ENCODE measurements around the gene TMTC4. TPM values are rescaled to one million over a fixed set of nuclear protein-coding genes. Genes with fewer than 3 reads are reported as not detected.
A peak's percentile ranks its signal among the peaks of the same experiment; 100 is the strongest.

The TMTC4 gene
- total RNA-seq, 3 donors from 2014 or later, result 17.2 to 23.3 (median 17.8) TPM

DNA sequence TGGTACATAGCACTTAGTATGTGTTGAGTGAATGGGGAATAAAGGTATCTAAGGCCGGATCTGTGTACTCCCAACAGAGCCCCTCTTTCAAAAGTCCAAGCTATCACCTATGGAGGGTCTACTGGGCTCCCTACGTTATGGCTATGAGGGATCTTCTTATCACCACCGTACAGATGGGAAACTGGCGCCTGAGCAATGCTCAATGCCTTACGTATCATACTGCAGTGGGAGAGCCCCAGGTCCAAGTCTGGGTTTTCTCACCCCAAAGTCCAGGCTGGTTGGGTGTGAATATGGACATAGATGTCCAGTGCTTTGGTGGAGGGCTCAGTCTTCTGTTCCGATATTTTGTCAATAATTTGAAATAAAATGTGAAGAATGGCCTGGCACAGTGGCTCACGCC is 72.9 kb downstream of the TMTC4 start:
- H3K4me3 ChIP-seq, result no peak overlapping the region
- H3K9me3 ChIP-seq, result no peaks in the 10 kb centered on the region
- DNase-seq (no peak), ATAC-seq (no peak)
- no peaks in the 10 kb centered on the region for H3K36me3 ChIP-seq (ENCODE audit: low read depth)
- intact Hi-C loops (cut with DNase I, micrococcal nuclease), result no loop called here
- TF ChIP-seq, protein P1, sequence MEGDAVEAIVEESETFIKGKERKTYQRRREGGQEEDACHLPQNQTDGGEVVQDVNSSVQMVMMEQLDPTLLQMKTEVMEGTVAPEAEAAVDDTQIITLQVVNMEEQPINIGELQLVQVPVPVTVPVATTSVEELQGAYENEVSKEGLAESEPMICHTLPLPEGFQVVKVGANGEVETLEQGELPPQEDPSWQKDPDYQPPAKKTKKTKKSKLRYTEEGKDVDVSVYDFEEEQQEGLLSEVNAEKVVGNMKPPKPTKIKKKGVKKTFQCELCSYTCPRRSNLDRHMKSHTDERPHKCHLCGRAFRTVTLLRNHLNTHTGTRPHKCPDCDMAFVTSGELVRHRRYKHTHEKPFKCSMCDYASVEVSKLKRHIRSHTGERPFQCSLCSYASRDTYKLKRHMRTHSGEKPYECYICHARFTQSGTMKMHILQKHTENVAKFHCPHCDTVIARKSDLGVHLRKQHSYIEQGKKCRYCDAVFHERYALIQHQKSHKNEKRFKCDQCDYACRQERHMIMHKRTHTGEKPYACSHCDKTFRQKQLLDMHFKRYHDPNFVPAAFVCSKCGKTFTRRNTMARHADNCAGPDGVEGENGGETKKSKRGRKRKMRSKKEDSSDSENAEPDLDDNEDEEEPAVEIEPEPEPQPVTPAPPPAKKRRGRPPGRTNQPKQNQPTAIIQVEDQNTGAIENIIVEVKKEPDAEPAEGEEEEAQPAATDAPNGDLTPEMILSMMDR (IDR thresholded peaks at IDR 0.05), result no peak
- H3K4me1 ChIP-seq (ENCODE audit: low read depth), result no peaks in the 10 kb centered on the region

DNA sequence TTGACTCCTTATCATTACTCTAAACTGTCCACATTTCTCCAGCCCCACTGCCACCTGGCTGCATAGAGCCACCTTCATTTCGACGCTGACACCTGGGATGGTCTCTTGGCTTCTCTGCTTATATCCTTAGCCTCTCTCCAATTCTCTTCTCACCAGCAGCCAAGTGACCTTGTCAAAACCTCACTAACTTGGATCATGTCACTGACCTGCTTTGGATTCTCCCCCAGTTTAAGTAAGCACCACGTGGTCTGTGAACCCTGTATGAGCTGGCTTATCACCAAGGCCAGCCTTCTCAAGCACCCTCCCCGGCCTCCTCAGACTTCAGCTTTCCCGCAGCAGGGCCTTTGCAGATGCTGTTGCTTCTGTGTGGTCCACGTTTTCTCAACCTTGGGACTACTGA is 73.7 kb downstream of the TMTC4 start:
- H3K9me3 ChIP-seq, result no peaks in the 10 kb centered on the region
- no peak overlapping the region for H3K4me3 ChIP-seq
- H3K4me1 ChIP-seq (ENCODE audit: low read depth), result no peaks in the 10 kb centered on the region
- intact Hi-C loops (cut with DNase I, micrococcal nuclease), result no loop called here
- TF ChIP-seq, protein P1 (IDR thresholded peaks at IDR 0.05), result no peak
- ATAC-seq (no peak), DNase-seq (no peak)
- no peaks in the 10 kb centered on the region for H3K36me3 ChIP-seq (ENCODE audit: low read depth)

DNA sequence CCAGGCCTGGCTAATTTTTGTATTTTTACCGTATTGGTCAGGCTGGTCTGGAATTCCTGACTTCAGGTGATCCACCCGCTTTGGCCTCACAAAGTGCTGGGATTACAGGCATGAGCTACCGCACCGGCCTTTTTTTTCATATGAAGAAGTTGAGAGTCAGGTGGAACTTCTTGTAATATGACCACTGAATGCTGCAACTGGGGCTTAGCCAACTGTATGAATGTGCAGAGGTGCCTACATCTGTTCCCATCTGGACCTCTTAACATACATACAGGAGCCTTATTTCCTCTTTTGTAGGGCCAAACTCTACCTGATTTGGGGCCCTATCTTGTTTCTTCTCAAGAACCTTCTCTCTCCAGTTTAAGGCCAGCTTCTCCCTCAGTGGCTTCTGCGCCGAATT is 74.1 kb downstream of the TMTC4 start:
- intact Hi-C loops (cut with DNase I, micrococcal nuclease), result no loop called here
- ATAC-seq (no peak), DNase-seq (no peak)
- Histone ChIP-seq H3K9me3 (no peaks in the 10 kb centered on the region), H3K4me3 (no peak overlapping the region), H3K4me1 (ENCODE audit: low read depth) (no peaks in the 10 kb centered on the region), H3K36me3 (ENCODE audit: low read depth) (no peaks in the 10 kb centered on the region)
- TF ChIP-seq, protein P1 (IDR thresholded peaks at IDR 0.05), result no peak

DNA sequence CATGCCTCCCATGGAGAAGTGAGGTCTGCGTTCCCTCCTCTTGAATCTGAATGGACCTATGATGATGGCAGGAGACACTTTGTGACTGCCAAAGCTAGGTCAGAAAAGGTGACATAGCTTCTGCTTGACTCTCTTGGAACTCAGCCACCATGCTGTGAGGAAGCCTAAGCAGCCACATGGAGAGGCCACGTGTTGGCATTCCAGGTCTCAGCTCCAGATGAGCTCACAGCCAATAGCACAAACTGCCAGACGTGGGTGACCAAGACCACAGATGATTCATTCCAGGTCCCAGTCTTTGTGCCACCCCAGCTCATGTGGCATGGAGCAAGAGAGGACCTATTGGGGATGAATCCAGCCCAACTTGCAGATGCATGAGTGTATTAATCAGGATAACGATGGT is 77.3 kb downstream of the TMTC4 start:
- Histone ChIP-seq H3K4me1 (ENCODE audit: low read depth) (no peaks in the 10 kb centered on the region), H3K4me3 (no peak overlapping the region), H3K9me3 (no peaks in the 10 kb centered on the region), H3K36me3 (ENCODE audit: low read depth) (no peaks in the 10 kb centered on the region)
- DNase-seq, result no peak
- ATAC-seq, result no peak
- TF ChIP-seq, protein P1 (IDR thresholded peaks at IDR 0.05), result no peak
- intact Hi-C loops (cut with DNase I, micrococcal nuclease), result no loop called here

DNA sequence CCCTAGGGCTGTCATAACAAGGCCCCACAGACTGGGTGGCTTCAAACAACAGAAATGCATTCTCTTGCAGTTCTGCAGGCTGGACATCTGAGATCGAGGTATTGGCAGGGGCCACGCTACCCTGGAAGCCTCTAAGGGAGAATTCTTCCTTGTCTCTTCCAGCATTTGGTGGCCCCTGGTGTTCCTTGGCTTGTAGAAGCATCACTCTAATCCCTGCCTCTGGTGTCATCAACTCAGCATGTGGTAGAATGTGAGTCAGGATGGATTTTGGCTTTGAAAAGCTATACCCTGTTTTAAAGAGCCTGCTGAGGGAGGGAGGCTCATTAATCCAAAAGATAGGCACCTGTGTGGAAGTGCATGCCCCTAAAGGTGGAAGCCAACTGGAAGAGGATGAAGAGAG is 78.1 kb downstream of the TMTC4 start:
- Histone ChIP-seq H3K4me1 (ENCODE audit: low read depth) (no peaks in the 10 kb centered on the region), H3K9me3 (no peaks in the 10 kb centered on the region), H3K4me3 (no peak overlapping the region), H3K36me3 (ENCODE audit: low read depth) (no peaks in the 10 kb centered on the region)
- ATAC-seq (no peak), DNase-seq (no peak)
- intact Hi-C loops (cut with DNase I, micrococcal nuclease), result no loop called here
- TF ChIP-seq, protein P1 (IDR thresholded peaks at IDR 0.05), result no peak

DNA sequence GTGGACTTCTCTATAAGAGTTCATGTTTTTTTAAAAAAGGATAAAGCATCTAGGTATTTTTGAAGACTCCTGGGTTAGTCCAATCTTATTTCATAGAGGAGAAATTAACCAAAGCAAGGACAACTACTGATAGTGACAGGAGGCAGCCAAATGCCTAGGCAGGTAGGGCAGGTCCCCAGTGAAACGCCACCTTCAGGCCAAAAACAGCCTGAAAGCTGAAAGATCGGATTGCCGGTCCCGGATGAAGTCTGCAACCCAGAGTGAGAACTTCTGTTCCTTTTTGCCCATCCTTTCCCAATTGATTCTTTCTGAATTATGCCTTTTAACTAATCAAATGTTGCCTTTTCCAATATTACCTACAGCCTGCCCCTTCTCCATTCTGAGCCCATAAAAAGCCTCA is 79.9 kb downstream of the TMTC4 start:
- H3K4me1 ChIP-seq (ENCODE audit: low read depth), result no peaks in the 10 kb centered on the region
- H3K36me3 ChIP-seq (ENCODE audit: low read depth), result no peaks in the 10 kb centered on the region
- H3K9me3 ChIP-seq, result no peaks in the 10 kb centered on the region
- ATAC-seq (peak; percentile 71), DNase-seq (peak in 2 of 3 donors; percentile 46 to 63)
- no peak overlapping the region for H3K4me3 ChIP-seq
- intact Hi-C loops (cut with DNase I, micrococcal nuclease), result no loop called here
- TF ChIP-seq, protein P1 (IDR thresholded peaks at IDR 0.05), result no peak
